HG03342 (cell line): ENCODE data around the gene MAN1A1.

Experiments
- ATAC-seq: cut with Tn5 transposase; IDR thresholded peaks from one replicate; pipeline ENCODE4 v1.9.1; 2021; ENCODE audit warnings: mild to moderate bottlenecking, moderate library complexity; ENCODE audit not compliant: unreplicated experiment

MAN1A1 gene

DNA sequence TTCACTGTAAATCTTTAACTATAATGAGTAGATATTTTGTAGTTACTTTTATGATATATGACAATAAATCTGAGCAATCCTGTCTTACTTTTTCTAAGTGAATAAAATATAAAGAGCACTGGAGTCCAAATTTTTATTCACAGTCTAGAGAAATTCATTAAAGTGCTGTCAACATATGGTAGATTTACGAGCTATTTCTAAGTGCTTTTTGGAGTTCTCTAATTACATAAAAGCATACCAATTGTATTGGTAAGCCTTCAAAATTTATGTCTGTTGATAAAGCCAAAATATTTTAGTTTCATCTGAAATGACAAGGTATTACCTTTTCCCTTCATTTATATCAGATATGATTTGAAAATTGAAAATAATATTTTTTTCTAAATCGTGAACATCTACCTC lies 75.4 kb downstream of the MAN1A1 start:
- ATAC-seq: no peak

GRCh38 chr6:119273272-119274196 lies 76.0 kb downstream of the MAN1A1 start:
- ATAC-seq: no peak

- ATAC-seq: no peak
These were observed 79.0 kb downstream of the MAN1A1 start for GRCh38 chr6:119270545-119270944.

DNA sequence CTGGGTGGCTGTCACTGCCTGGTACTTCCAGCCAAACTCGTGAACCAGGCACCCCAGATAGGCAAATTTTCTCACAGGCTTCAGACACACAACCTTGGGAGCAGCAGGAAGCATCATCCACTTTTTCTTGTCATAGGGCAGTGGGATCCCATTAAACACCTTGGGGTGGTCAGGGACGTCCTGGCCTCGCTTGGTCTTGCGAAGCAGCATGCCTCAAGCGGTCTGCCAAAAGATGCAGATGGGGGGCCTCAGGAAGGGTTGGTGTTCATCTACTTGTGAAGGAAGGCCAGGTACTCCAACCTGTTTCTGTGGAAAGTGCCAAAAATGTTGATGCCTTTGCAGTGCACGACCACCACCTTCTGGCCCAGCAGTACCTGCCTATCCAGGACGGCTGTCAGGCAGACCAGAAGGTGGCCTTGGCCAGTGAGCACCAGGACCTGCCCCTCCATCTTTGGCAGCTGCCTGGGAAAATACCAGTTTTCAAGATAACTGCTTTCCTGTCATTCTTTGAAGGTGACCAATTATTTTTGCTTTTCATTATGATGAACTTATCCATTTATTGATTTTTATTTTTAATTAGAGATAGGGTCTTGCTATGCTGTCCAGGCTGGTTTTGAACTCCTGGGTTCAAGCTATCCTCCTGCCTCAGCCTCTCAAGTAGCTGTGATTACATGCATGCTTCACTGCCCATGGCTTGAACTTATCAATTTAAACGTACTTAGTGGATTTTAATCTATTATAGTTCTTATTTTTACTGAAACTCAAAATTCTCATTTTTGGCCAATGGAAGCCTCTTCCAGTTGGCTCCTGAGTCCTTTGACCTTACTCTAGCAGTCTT lies 80.1 kb downstream of the MAN1A1 start:
- ATAC-seq: no peak

DNA sequence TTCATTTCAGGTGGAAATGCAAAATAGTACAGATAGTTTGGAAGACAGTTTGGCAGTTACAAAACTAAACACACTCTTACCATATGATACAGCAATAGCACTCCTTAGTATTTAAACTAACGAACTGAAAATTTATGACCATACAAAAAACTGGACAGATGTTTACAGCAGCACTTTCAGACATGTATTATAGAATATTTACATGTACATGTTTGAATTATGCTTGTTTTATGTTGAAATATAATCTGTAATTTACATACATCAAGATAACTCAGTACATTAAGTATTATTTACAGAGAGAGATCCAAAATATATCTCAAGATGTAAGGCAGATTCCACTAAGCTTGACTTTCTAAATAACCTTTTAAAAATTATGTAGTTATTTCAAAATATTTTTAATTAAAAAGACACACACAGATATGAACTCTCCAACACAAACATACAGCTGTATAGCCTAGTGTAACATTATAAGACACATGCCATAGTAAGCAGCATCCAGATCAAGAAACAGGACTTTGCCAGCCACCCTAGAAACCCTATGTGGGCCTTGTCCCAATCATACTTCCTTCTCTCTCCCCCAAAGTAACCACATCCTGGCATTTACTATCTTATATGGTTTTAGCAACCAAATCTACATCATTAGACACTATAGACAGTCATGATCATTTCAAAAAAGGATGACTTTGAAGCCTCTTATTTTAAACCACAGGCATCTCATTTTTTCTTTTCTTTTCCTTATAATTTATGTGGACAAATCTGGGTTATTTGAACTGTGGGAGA lies 82.2 kb downstream of the MAN1A1 start:
- ATAC-seq: no peak

DNA sequence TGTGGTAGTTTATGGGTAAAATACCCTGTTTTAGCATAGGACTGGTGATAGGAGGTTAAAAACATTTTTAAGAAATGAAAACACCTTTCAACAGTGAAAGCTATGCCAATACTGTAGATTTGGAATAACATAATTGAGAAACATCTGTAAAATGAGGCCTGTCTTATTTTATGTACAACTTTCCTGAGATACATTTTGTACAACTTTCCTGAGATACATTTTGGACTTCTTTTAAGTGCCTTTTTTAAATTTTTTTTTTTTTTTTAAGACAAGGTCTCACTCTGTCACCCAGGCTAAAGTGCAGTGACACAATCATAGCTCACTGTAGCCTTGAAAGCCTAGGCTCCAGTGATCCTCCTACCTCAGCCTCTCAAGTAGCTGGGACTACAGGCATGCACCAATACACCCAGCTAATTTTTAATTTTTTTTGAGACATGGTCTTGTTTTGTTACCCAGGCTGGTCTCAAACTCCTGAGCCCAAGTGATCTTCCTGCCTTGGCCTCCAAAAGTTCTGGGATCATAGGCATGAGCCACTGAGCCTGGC lies 84.6 kb downstream of the MAN1A1 start:
- no peak for ATAC-seq

DNA sequence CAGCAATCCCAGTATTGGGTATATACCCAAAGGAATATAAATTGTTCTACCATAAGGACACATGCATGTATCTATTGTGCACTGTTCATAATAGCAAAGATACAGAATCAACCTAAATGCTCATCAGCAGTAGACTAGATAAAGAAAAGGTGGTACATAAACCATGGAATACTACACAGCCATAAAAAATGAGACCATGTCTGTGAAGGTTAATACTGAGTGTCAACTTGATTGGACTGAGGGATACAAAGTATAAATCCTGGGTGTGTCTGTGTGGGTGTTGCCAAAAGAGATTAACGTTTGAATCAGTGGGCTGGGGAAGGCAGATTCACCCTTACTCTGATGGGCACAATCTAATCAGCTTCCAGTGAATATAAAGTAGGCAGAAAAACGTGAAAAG lies 86.9 kb downstream of the MAN1A1 start:
- no peak for ATAC-seq

GRCh38 chr6:119261944-119262284 lies 87.6 kb downstream of the MAN1A1 start:
- ATAC-seq: no peak

DNA sequence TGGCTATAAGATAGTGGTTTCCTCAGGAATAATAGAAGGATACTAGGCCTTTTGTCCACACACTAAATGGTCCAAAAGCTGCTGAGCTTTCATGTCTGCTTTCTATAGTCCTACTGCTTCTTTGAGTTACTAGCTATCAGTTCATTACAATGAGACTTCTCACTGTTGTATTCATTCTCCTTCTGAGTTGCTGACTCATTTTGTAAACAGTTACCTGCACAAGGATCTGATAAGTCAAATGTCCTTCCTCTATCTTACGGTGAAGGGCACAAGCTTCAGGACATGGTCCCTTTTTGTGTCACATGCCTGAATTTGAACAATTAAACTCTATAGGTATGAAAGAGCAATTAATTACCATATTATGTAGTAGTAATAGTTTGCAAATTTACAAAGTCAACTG lies 90.5 kb downstream of the MAN1A1 start:
- ATAC-seq: no peak

- no peak for ATAC-seq
These were observed 91.8 kb downstream of the MAN1A1 start for GRCh38 chr6:119257726-119258125.

DNA sequence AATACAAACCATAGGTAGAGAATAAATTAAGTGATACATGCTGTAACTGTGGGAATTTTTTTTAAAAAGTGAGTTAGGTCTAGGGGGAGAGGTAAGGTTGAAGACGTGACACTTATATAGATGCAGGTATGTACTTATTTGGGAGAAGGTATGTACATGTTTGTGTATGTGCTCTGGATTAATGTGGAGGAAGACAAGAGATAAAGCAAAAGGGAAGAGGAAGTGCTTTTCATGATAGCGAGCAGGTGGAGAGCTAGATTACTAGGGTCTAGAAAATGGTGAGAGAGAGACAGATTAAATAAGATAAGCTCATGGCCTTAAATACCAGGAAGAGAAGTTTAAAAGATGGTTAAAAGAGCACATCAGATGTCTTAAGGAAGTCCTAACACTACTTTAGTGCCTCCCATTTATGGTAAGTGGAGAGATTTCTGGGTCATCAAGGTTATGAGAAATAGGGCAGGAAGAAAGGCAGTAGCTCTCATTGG lies 92.5 kb downstream of the MAN1A1 start:
- ATAC-seq: no peak

GRCh38 chr6:119256392-119256791 lies 93.2 kb downstream of the MAN1A1 start:
- ATAC-seq: no peak

DNA sequence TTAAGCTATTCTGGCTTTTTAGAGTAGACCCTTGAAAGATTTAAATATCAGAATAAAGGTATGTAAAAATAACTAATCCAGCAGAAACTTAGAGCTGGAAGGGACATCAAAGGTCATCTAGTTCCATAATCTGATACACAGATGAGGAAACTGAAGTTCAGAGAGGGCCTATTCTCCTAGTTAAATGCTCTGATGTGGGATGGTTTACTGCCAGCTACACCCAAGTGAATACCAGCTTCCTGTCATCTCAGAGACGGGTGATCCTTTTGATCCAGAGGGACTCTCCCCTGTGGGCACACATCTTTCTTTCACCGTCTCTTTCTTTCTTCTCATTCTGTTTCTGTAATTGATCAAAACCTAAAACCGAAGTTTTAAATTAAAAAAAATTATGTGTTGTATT lies 94.1 kb downstream of the MAN1A1 start:
- no peak for ATAC-seq

DNA sequence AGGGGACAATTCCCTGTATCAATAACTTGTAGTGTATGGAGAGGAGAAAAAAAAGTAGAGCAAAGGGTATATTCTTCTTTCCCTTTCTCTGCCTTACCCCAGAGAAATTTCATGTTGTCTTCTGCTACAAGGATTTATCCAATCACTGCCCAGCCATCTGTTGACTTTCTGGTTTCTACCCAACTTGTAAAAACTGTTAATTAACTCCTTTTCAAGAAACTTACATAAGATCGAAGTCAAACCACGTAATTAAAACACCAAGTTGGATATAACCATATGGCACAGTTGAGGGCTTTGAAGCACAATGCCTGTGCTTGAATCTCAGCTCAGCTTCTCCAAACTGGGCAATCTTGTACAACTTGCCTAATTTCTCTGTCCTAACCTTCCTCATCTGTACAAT lies 99.5 kb downstream of the MAN1A1 start:
- no peak for ATAC-seq

GRCh38 chr6:119249319-119249718 lies 100.2 kb downstream of the MAN1A1 start:
- ATAC-seq: no peak

GRCh38 chr6:119247504-119247903 lies 102.1 kb downstream of the MAN1A1 start:
- no peak for ATAC-seq

- ATAC-seq: no peak
These were observed 105.9 kb downstream of the MAN1A1 start for GRCh38 chr6:119243657-119244056.

GRCh38 chr6:119243037-119243436 lies 106.5 kb downstream of the MAN1A1 start:
- no peak for ATAC-seq

- no peak for ATAC-seq
These were observed 107.8 kb downstream of the MAN1A1 start for GRCh38 chr6:119241540-119242309.

DNA sequence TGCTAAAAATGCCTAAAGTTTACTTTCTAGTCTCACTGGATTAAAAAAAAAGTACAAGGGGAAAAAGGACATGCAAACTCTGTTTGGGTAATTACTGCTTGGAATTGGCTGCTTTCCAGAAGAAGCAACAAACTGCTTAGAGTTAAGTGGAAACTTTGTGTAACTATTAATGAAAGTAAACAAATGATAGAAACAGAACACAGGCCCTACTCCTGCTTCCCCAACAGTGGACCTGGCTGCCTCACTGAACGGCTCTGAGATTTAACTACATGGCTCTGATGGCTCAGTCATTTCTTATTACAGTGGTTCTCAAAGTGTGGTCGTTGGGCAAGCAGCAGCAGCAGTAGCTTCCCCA lies 108.5 kb downstream of the MAN1A1 start:
- ATAC-seq: peak; percentile 68
